Skeletal muscle satellite cell (primary cell): ENCODE results near the gene TBR1. TPM values are rescaled to one million over a fixed set of nuclear protein-coding genes. Genes with fewer than 3 reads are reported as not detected.
A peak's percentile ranks its signal among the peaks of the same experiment; 100 is the strongest.

Experiments used
- H3K27me3 ChIP-seq: 2 replicates; pipeline ENCODE4 v1.7.0; 2013; ENCODE audit warnings: low read length; ENCODE audit not compliant: control insufficient read depth, insufficient read depth
- H3K36me3 ChIP-seq: 2 replicates; pipeline ENCODE4 v1.7.0; 2013; ENCODE audit warnings: mild to moderate bottlenecking, control low read depth, low read length; ENCODE audit not compliant: insufficient read depth
- H3K4me1 ChIP-seq: 2 replicates; pipeline ENCODE4 v1.7.0; 2013; ENCODE audit warnings: low read length; ENCODE audit not compliant: control insufficient read depth, insufficient read depth
- H3K4me2 ChIP-seq: 2 replicates; pipeline ENCODE4 v1.7.0; 2013; ENCODE audit warnings: mild to moderate bottlenecking, low read length
- H3K4me3 ChIP-seq: 2 replicates; pipeline ENCODE4 v1.7.0; 2013; ENCODE audit warnings: low read length
- H3K9ac ChIP-seq: 2 replicates; pipeline ENCODE4 v1.7.0; 2013; ENCODE audit warnings: mild to moderate bottlenecking, low read depth, low read length, moderate library complexity
- H3K9me3 ChIP-seq: replicated peaks from 2 replicates; pipeline ENCODE4 v1.7.0; 2013; ENCODE audit warnings: mild to moderate bottlenecking, control low read depth, low read length
- total RNA-seq: library from RNA; depleted of rRNA; stranded (reverse); fragments of >200 nt; gene quantifications from 2 replicates; pipeline ENCODE4 v1.2.3, GENCODE V29; 2012; rRNA removed

The TBR1 gene
- total RNA-seq: not detected in 2 replicates

- Histone ChIP-seq H3K27me3 (peaks cover 65% of the 10 kb centered on the region), H3K4me3 (no peak within 1 kb of the TSS)
Measured at GRCh38 chr2:161415987-161416707, at the start of gene TBR1. TSS of gene TBR1 (plus strand) at chr2:161416297. CDS start at chr2:161416411, 114 bp downstream.

GRCh38 chr2:161367675-161368074, 48.4 kb upstream of the TBR1 start:
- peaks cover 4% of the 10 kb centered on the region for H3K9me3 ChIP-seq
- peaks cover 46% of the 10 kb centered on the region for H3K36me3 ChIP-seq
- H3K27me3 ChIP-seq: no peaks in the 10 kb centered on the region
- H3K4me1 ChIP-seq: no peaks in the 10 kb centered on the region
- H3K4me2 ChIP-seq: no peak overlapping the region
- no peak overlapping the region for H3K4me3 ChIP-seq
- H3K9ac ChIP-seq: no peak overlapping the region

More at GRCh38 chr2:161415987-161416707, at the start of gene TBR1:
- Histone ChIP-seq H3K4me2 (peak within 1 kb of the TSS; percentile 97), H3K9ac (no peak within 1 kb of the TSS), H3K4me1 (peaks cover 13% of the 10 kb centered on the region), H3K9me3 (no peaks in the 10 kb centered on the region), H3K36me3 (peaks cover 7% of the 10 kb centered on the region)

- H3K4me3 ChIP-seq: no peak overlapping the region
- H3K9ac ChIP-seq: no peak overlapping the region
- H3K4me2 ChIP-seq: no peak overlapping the region
- H3K9me3 ChIP-seq: no peaks in the 10 kb centered on the region
- H3K36me3 ChIP-seq: peaks cover 43% of the 10 kb centered on the region
- H3K4me1 ChIP-seq: peaks cover 6% of the 10 kb centered on the region
- no peaks in the 10 kb centered on the region for H3K27me3 ChIP-seq
Measured at GRCh38 chr2:161369311-161369710, 46.8 kb upstream of the TBR1 start.

- peaks cover 6% of the 10 kb centered on the region for H3K4me1 ChIP-seq
- H3K9me3 ChIP-seq: no peaks in the 10 kb centered on the region
- H3K27me3 ChIP-seq: no peaks in the 10 kb centered on the region
- H3K4me2 ChIP-seq: no peak overlapping the region
- peaks cover 43% of the 10 kb centered on the region for H3K36me3 ChIP-seq
- no peak overlapping the region for H3K4me3 ChIP-seq
- H3K9ac ChIP-seq: no peak overlapping the region
Measured at GRCh38 chr2:161370981-161371380, 45.1 kb upstream of the TBR1 start.

- Histone ChIP-seq H3K9me3 (no peaks in the 10 kb centered on the region), H3K4me3 (no peak overlapping the region), H3K4me2 (no peak overlapping the region), H3K4me1 (peaks cover 6% of the 10 kb centered on the region), H3K9ac (no peak overlapping the region), H3K36me3 (peaks cover 42% of the 10 kb centered on the region), H3K27me3 (no peaks in the 10 kb centered on the region)
Measured at GRCh38 chr2:161371869-161372268, 44.2 kb upstream of the TBR1 start.

- no peak overlapping the region for H3K4me2 ChIP-seq
- no peaks in the 10 kb centered on the region for H3K9me3 ChIP-seq
- H3K36me3 ChIP-seq: peaks cover 40% of the 10 kb centered on the region
- no peaks in the 10 kb centered on the region for H3K27me3 ChIP-seq
- H3K9ac ChIP-seq: no peak overlapping the region
- peaks cover 6% of the 10 kb centered on the region for H3K4me1 ChIP-seq
- H3K4me3 ChIP-seq: no peak overlapping the region
Measured at GRCh38 chr2:161373942-161374341, 42.2 kb upstream of the TBR1 start.

- Histone ChIP-seq H3K36me3 (peaks cover 40% of the 10 kb centered on the region), H3K4me2 (no peak overlapping the region), H3K9me3 (no peaks in the 10 kb centered on the region), H3K4me1 (peaks cover 6% of the 10 kb centered on the region), H3K4me3 (no peak overlapping the region), H3K9ac (no peak overlapping the region), H3K27me3 (no peaks in the 10 kb centered on the region)
Measured at GRCh38 chr2:161374446-161374845, 41.7 kb upstream of the TBR1 start.

GRCh38 chr2:161379740-161380139, 36.4 kb upstream of the TBR1 start:
- Histone ChIP-seq H3K4me2 (no peak overlapping the region), H3K4me1 (no peaks in the 10 kb centered on the region), H3K36me3 (peaks cover 12% of the 10 kb centered on the region), H3K9ac (no peak overlapping the region), H3K9me3 (no peaks in the 10 kb centered on the region), H3K4me3 (no peak overlapping the region), H3K27me3 (no peaks in the 10 kb centered on the region)

- Histone ChIP-seq H3K4me2 (no peak overlapping the region), H3K9me3 (no peaks in the 10 kb centered on the region), H3K4me1 (no peaks in the 10 kb centered on the region), H3K36me3 (peaks cover 14% of the 10 kb centered on the region), H3K9ac (no peak overlapping the region), H3K27me3 (no peaks in the 10 kb centered on the region), H3K4me3 (no peak overlapping the region)
Measured at GRCh38 chr2:161381546-161381945, 34.6 kb upstream of the TBR1 start.

GRCh38 chr2:161382747-161383146, 33.4 kb upstream of the TBR1 start:
- no peaks in the 10 kb centered on the region for H3K9me3 ChIP-seq
- no peak overlapping the region for H3K4me2 ChIP-seq
- H3K9ac ChIP-seq: no peak overlapping the region
- no peaks in the 10 kb centered on the region for H3K4me1 ChIP-seq
- H3K27me3 ChIP-seq: no peaks in the 10 kb centered on the region
- H3K4me3 ChIP-seq: no peak overlapping the region
- H3K36me3 ChIP-seq: peaks cover 17% of the 10 kb centered on the region

GRCh38 chr2:161384864-161385263, 31.2 kb upstream of the TBR1 start:
- Histone ChIP-seq H3K9ac (no peak overlapping the region), H3K27me3 (no peaks in the 10 kb centered on the region), H3K36me3 (peaks cover 14% of the 10 kb centered on the region), H3K4me3 (no peak overlapping the region), H3K4me1 (no peaks in the 10 kb centered on the region), H3K4me2 (no peak overlapping the region), H3K9me3 (no peaks in the 10 kb centered on the region)

- no peaks in the 10 kb centered on the region for H3K9me3 ChIP-seq
- no peak overlapping the region for H3K4me3 ChIP-seq
- no peak overlapping the region for H3K4me2 ChIP-seq
Measured at GRCh38 chr2:161386228-161386824, 29.8 kb upstream of the TBR1 start.

More at GRCh38 chr2:161386228-161386824, 29.8 kb upstream of the TBR1 start:
- Histone ChIP-seq H3K9ac (no peak overlapping the region), H3K27me3 (no peaks in the 10 kb centered on the region), H3K4me1 (no peaks in the 10 kb centered on the region), H3K36me3 (peaks cover 18% of the 10 kb centered on the region)
